Trophoblast cell (in vitro differentiated cells and primary cell): ENCODE results near the gene TMC2.

ENCODE experiments used
- DNase-seq, 2 donors: peaks; one replicate each; pipeline ENCODE4 v3.0.0-alpha.2; 2016
- H2AFZ ChIP-seq: 2 replicates; pipeline ENCODE4 v1.6.1; 2013; ENCODE audit warnings: low read length, moderate library complexity, mild to moderate bottlenecking; ENCODE audit not compliant: insufficient read depth, poor library complexity
- H2AK5ac ChIP-seq: 2 replicates; pipeline ENCODE4 v1.6.1; 2013; ENCODE audit warnings: mild to moderate bottlenecking, low read length
- H2BK120ac ChIP-seq: 2 replicates; pipeline ENCODE4 v1.6.1; 2013; ENCODE audit warnings: low read length, mild to moderate bottlenecking, moderate library complexity; ENCODE audit not compliant: insufficient read depth, poor library complexity
- H2BK12ac ChIP-seq: 2 replicates; pipeline ENCODE4 v1.6.1; 2013; ENCODE audit warnings: mild to moderate bottlenecking, low read length, moderate library complexity
- H2BK5ac ChIP-seq: 2 replicates; pipeline ENCODE4 v1.6.1; 2013; ENCODE audit warnings: low read length, low read depth, moderate library complexity, mild to moderate bottlenecking; ENCODE audit not compliant: poor library complexity
- H3K14ac ChIP-seq: 2 replicates; pipeline ENCODE4 v1.6.1; 2013; ENCODE audit warnings: mild to moderate bottlenecking, low read length
- H3K18ac ChIP-seq: 2 replicates; pipeline ENCODE4 v1.6.1; 2013; ENCODE audit warnings: mild to moderate bottlenecking, low read length
- H3K23ac ChIP-seq: 2 replicates; pipeline ENCODE4 v1.6.1; 2013; ENCODE audit warnings: low read length
- H3K27ac ChIP-seq: 2 replicates; pipeline ENCODE4 v1.5.1; 2013; ENCODE audit warnings: low read depth, mild to moderate bottlenecking, inconsistent platforms, low read length, moderate library complexity
- H3K27me3 ChIP-seq: 2 replicates; pipeline ENCODE4 v1.6.1; 2013; ENCODE audit warnings: inconsistent platforms, mild to moderate bottlenecking, low read length, moderate library complexity; ENCODE audit not compliant: insufficient read depth
- H3K36me3 ChIP-seq, 2 experiments: 1 replicate in 1 of 2; 2 replicates in 1 of 2; pipeline ENCODE4 v1.6.1; 2013; ENCODE audit warnings: low read length in 2 of 2, mild to moderate bottlenecking in 2 of 2, moderate library complexity in 1 of 2; ENCODE audit not compliant: insufficient read depth in 2 of 2, control insufficient read depth in 1 of 2
- H3K4ac ChIP-seq: 2 replicates; pipeline ENCODE4 v1.6.1; 2013; ENCODE audit warnings: low read depth, mild to moderate bottlenecking, low read length, moderate library complexity
- H3K4me1 ChIP-seq, 2 experiments: 1 replicate in 1 of 2; 2 replicates in 1 of 2; pipeline ENCODE4 v1.6.1; 2013; ENCODE audit warnings: low read length in 2 of 2, mild to moderate bottlenecking in 2 of 2, moderate library complexity in 1 of 2; ENCODE audit not compliant: insufficient read depth in 2 of 2, control insufficient read depth in 1 of 2
- H3K4me2 ChIP-seq: 2 replicates; pipeline ENCODE4 v1.6.1; 2013; ENCODE audit warnings: inconsistent platforms, mild to moderate bottlenecking, low read length, moderate library complexity
- H3K4me3 ChIP-seq: 2 replicates; pipeline ENCODE4 v1.5.1; 2013; ENCODE audit warnings: mild to moderate bottlenecking, low read depth, low read length, inconsistent platforms
- H3K79me1 ChIP-seq: one replicate; pipeline ENCODE4 v1.6.1; 2013; ENCODE audit warnings: low read length
- H3K79me2 ChIP-seq: 2 replicates; pipeline ENCODE4 v1.6.1; 2013; ENCODE audit warnings: low read length, mild to moderate bottlenecking; ENCODE audit not compliant: control insufficient read depth, insufficient read depth, poor library complexity
- H3K9ac ChIP-seq: 2 replicates; pipeline ENCODE4 v1.6.1; 2013; ENCODE audit warnings: mild to moderate bottlenecking, low read length
- H3K9me3 ChIP-seq: 2 replicates; pipeline ENCODE4 v1.6.1; 2013; ENCODE audit warnings: low read depth, mild to moderate bottlenecking, control low read depth, inconsistent platforms, low read length; ENCODE audit not compliant: insufficient read depth
- H4K12ac ChIP-seq: 2 replicates; pipeline ENCODE4 v1.6.1; 2013; ENCODE audit warnings: low read depth, mild to moderate bottlenecking, low read length, moderate library complexity
- H4K8ac ChIP-seq: 2 replicates; pipeline ENCODE4 v1.6.1; 2013; ENCODE audit warnings: low read depth, mild to moderate bottlenecking, low read length, moderate library complexity
- H4K91ac ChIP-seq: one replicate; pipeline ENCODE4 v1.6.1; 2013; ENCODE audit warnings: low read depth, mild to moderate bottlenecking, low read length, moderate library complexity
- WGBS: extraction: QIAGEN DNeasy Blood & Tissue Kit; methylation state at CpG from one replicate; pipeline ENCODE4 v1.1.7; 2013; ENCODE audit warnings: missing lambda C conversion rate; ENCODE audit not compliant: insufficient read length, insufficient coverage; ENCODE audit errors: extremely low coverage; 5-methylcytosine and 5-hydroxymethylcytosine counted together

The TMC2 gene

DNA sequence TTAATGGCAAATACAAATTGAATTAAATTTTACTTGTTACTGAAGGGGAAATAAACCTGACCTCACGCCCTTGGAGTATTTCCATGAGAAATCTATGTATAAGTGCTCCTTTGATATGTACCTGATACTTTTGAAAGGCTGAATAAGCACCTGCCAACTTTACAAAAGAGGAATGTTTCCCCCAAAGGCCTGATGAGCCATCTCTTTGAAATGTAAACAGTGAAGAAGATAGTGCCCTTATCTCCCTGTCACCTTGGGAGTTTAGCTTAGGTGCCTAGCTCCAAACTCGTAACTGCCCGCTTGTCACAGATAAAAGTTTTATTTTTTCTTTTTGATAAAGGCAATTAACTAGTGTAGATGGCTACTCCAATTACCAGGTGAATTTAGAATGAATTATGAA lies 26.6 kb upstream of the TMC2 start:
- Histone ChIP-seq H3K9me3 (no peaks in the 10 kb centered on the region), H3K18ac (no peak overlapping the region), H2BK5ac (no peak overlapping the region), H4K91ac (no peak overlapping the region), H3K4me1 (peaks cover 6 to 8% of the 10 kb centered on the region in 2 experiments), H3K4me2 (peak overlapping the region; percentile 81), H2BK120ac (no peak overlapping the region), H2AK5ac (no peak overlapping the region), H3K9ac (no peak overlapping the region), H3K4ac (no peak overlapping the region), H3K14ac (no peak overlapping the region), H3K79me1 (peaks cover 7% of the 10 kb centered on the region), H4K8ac (no peak overlapping the region), H4K12ac (no peak overlapping the region), H3K4me3 (no peak overlapping the region), H2BK12ac (no peak overlapping the region), H3K36me3 (no peaks in the 10 kb centered on the region), H3K27ac (no peak overlapping the region), H3K79me2 (peaks cover 7% of the 10 kb centered on the region), H3K23ac (no peak overlapping the region), H3K27me3 (peaks cover 5% of the 10 kb centered on the region), H2AFZ (no peak overlapping the region)
- peak; percentile 59 to 82 for DNase-seq
- no CpG with 5 or more reads among the region's 3 CpGs for WGBS

DNA sequence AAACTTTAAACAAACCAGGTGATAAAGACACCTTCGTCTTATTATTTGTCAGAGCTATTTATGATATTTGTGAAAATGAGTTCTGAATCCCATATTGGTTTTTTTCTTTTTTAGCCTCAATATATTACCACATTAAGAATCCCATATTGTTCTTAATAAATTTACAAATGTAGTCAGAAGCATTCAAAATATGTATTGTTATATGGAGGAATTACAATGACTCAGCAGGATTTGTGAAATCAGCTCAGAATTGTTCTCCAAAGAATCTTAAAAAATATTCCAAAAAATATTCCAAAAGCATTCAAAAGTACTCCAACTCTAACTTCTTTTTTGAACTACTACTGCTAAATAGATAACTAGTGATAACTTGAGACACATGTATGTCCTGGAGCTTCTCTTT lies 21.2 kb upstream of the TMC2 start:
- H2BK5ac ChIP-seq, result no peak overlapping the region
- H3K79me1 ChIP-seq, result no peaks in the 10 kb centered on the region

DNA sequence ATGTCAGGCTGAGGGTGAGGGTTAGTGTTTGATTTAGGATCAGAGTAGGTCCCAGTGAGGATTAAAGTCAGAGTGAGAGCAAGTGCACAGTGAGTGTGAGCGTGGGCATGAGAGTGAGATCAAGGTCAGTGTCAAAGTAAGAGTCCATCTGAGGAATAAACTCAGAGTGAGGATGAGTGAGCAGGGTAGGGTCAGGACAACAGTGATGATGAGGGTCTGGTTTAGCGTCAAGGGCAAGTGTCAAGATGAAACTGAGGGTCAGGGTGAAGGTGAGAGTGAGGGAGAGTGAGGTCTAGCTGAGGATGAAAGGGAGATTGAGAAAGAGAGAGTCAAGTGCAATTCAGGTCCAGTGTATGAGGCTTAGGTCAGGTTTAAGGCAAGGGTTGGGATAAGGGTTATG lies 20.0 kb upstream of the TMC2 start:
- Histone ChIP-seq H3K4me3 (no peak overlapping the region), H3K4me1 (no peaks in the 10 kb centered on the region), H4K91ac (no peak overlapping the region)

More for the DNA sequence above, 21.2 kb upstream of the TMC2 start:
- H2BK12ac ChIP-seq, result no peak overlapping the region
- peaks cover 7% of the 10 kb centered on the region for H3K27me3 ChIP-seq
- no peaks in the 10 kb centered on the region for H3K36me3 ChIP-seq
- H3K23ac ChIP-seq, result no peak overlapping the region
- H3K4ac ChIP-seq, result no peak overlapping the region
- H3K4me2 ChIP-seq, result no peak overlapping the region
- H3K27ac ChIP-seq, result no peak overlapping the region
- no peak overlapping the region for H3K18ac ChIP-seq
- H3K14ac ChIP-seq, result no peak overlapping the region
- H3K4me3 ChIP-seq, result no peak overlapping the region
- DNase-seq, result no peak
- no peak overlapping the region for H4K8ac ChIP-seq
- no CpG with 5 or more reads among the region's 1 CpG for WGBS
- no peak overlapping the region for H4K91ac ChIP-seq
- no peak overlapping the region for H2AFZ ChIP-seq
- H2BK120ac ChIP-seq, result no peak overlapping the region
- H3K9me3 ChIP-seq, result no peaks in the 10 kb centered on the region
- no peaks in the 10 kb centered on the region for H3K4me1 ChIP-seq
- no peak overlapping the region for H2AK5ac ChIP-seq
- no peaks in the 10 kb centered on the region for H3K79me2 ChIP-seq
- H3K9ac ChIP-seq, result no peak overlapping the region
- no peak overlapping the region for H4K12ac ChIP-seq

DNA sequence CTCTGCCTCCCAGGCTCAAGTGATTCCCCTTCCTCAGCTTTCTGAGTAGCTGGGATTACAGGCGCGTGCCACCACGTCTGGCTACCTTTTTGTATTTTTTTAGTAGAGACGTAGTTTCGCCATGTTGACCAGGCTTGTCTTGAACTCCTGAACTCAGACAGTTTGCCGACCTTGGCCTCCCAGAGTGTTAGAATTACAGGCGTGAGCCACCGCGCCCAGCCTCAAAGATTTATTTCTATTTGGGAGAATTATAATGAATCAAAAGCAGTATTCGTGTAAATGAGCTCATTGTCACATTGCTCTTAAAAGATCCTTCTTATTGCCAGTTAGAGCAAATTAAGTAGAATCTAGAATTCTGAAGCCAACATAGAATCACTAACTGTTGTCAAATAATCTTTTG lies 18.3 kb upstream of the TMC2 start:
- Histone ChIP-seq H3K9me3 (no peaks in the 10 kb centered on the region), H3K27me3 (peaks cover 5% of the 10 kb centered on the region), H3K36me3 (no peaks in the 10 kb centered on the region), H2BK120ac (no peak overlapping the region), H4K8ac (no peak overlapping the region), H3K23ac (no peak overlapping the region), H3K9ac (no peak overlapping the region), H3K79me2 (no peaks in the 10 kb centered on the region), H3K4ac (no peak overlapping the region), H3K27ac (no peak overlapping the region), H3K79me1 (no peaks in the 10 kb centered on the region), H2BK5ac (no peak overlapping the region), H3K18ac (no peak overlapping the region), H4K12ac (no peak overlapping the region), H4K91ac (no peak overlapping the region), H2BK12ac (no peak overlapping the region), H3K4me1 (no peaks in the 10 kb centered on the region), H2AK5ac (no peak overlapping the region), H3K14ac (no peak overlapping the region), H3K4me2 (no peak overlapping the region), H3K4me3 (no peak overlapping the region), H2AFZ (no peak overlapping the region)
- DNase-seq, result no peak
- no CpG with 5 or more reads among the region's 10 CpGs for WGBS

More for the DNA sequence above, 20.0 kb upstream of the TMC2 start:
- WGBS, result no CpG with 5 or more reads among the region's 2 CpGs
- no peak overlapping the region for H3K14ac ChIP-seq
- H3K27ac ChIP-seq, result no peak overlapping the region
- no peaks in the 10 kb centered on the region for H3K79me1 ChIP-seq
- H3K36me3 ChIP-seq, result no peaks in the 10 kb centered on the region
- H3K9ac ChIP-seq, result peak overlapping the region; percentile 11
- H2BK5ac ChIP-seq, result no peak overlapping the region
- H3K23ac ChIP-seq, result no peak overlapping the region
- no peaks in the 10 kb centered on the region for H3K9me3 ChIP-seq
- no peak overlapping the region for H2BK12ac ChIP-seq
- H3K79me2 ChIP-seq, result no peaks in the 10 kb centered on the region
- H3K4ac ChIP-seq, result no peak overlapping the region
- H2BK120ac ChIP-seq, result no peak overlapping the region
- H4K8ac ChIP-seq, result no peak overlapping the region
- H2AK5ac ChIP-seq, result no peak overlapping the region
- no peak overlapping the region for H4K12ac ChIP-seq
- H3K27me3 ChIP-seq, result peaks cover 7% of the 10 kb centered on the region
- DNase-seq, result no peak
- no peak overlapping the region for H2AFZ ChIP-seq
- no peak overlapping the region for H3K4me2 ChIP-seq
- no peak overlapping the region for H3K18ac ChIP-seq
